Stimulated activated memory B cell treated with anti-CD40 and anti-IgM and Interleukin-4, amounts not matched to agents 10 μg/mL and 1 μg/mL and 100 μg/mL, for 72 hours (primary cell): ENCODE data around the gene TULP3.
"Not testable (repeated sequence)": the region's sequence is repeated elsewhere in the genome, so short reads cannot be mapped to it uniquely, and the experiment has no call there.

ENCODE experiments used
- ATAC-seq: fragments of 150-1000 bp; cut with Tn5 transposase; 2 replicates; pipeline ENCODE4 v1.10.0; 2021
- H3K27ac Mint-ChIP-seq: one replicate; pipeline ENCODE4 v1.8.0; 2022; ENCODE audit warnings: mild to moderate bottlenecking, mixed read lengths
- H3K27me3 Mint-ChIP-seq: one replicate; pipeline ENCODE4 v1.8.0; 2022; ENCODE audit warnings: mixed read lengths
- H3K36me3 Mint-ChIP-seq: one replicate; pipeline ENCODE4 v1.8.0; 2022; ENCODE audit warnings: mixed read lengths
- H3K4me1 Mint-ChIP-seq: one replicate; pipeline ENCODE4 v1.8.0; 2022; ENCODE audit warnings: mixed read lengths
- H3K4me3 Mint-ChIP-seq: one replicate; pipeline ENCODE4 v1.8.0; 2022; ENCODE audit warnings: mild to moderate bottlenecking, moderate library complexity, mixed read lengths
- H3K9me3 Mint-ChIP-seq: one replicate; pipeline ENCODE4 v1.8.0; 2022; ENCODE audit warnings: mixed read lengths

TULP3 gene

GRCh38 chr12:2862876-2863275 lies 27.8 kb upstream of the TULP3 start:
- no peak overlapping the region for H3K27ac Mint-ChIP-seq
- no peak overlapping the region for H3K4me3 Mint-ChIP-seq
- H3K4me1 Mint-ChIP-seq, result no peaks in the 10 kb centered on the region
- no peaks in the 10 kb centered on the region for H3K27me3 Mint-ChIP-seq
- no peaks in the 10 kb centered on the region for H3K9me3 Mint-ChIP-seq
- ATAC-seq, result no peak
- peaks cover 30% of the 10 kb centered on the region for H3K36me3 Mint-ChIP-seq

GRCh38 chr12:2863402-2863801 lies 27.3 kb upstream of the TULP3 start:
- H3K27ac Mint-ChIP-seq, ATAC-seq, H3K4me3 Mint-ChIP-seq, H3K27me3 Mint-ChIP-seq, H3K9me3 Mint-ChIP-seq, H3K4me1 Mint-ChIP-seq: not testable (repeated sequence)
- peaks cover 24% of the 10 kb centered on the region for H3K36me3 Mint-ChIP-seq

- no peak overlapping the region for H3K4me3 Mint-ChIP-seq
- peaks cover 18% of the 10 kb centered on the region for H3K36me3 Mint-ChIP-seq
- no peak for ATAC-seq
- no peak overlapping the region for H3K27ac Mint-ChIP-seq
- no peaks in the 10 kb centered on the region for H3K9me3 Mint-ChIP-seq
- H3K27me3 Mint-ChIP-seq, result no peaks in the 10 kb centered on the region
- no peaks in the 10 kb centered on the region for H3K4me1 Mint-ChIP-seq
These were observed 26.5 kb upstream of the TULP3 start for GRCh38 chr12:2864198-2864597.

GRCh38 chr12:2868986-2869632 lies 21.6 kb upstream of the TULP3 start:
- H3K27me3 Mint-ChIP-seq, ATAC-seq, H3K27ac Mint-ChIP-seq, H3K4me1 Mint-ChIP-seq, H3K36me3 Mint-ChIP-seq, H3K9me3 Mint-ChIP-seq, H3K4me3 Mint-ChIP-seq: not testable (repeated sequence)

GRCh38 chr12:2876431-2877046 lies 14.2 kb upstream of the TULP3 start:
- H3K36me3 Mint-ChIP-seq, result peaks cover 6% of the 10 kb centered on the region
- peak overlapping the region; percentile 87 for H3K27ac Mint-ChIP-seq
- peaks cover 29% of the 10 kb centered on the region for H3K4me1 Mint-ChIP-seq
- H3K9me3 Mint-ChIP-seq, result no peaks in the 10 kb centered on the region
- H3K27me3 Mint-ChIP-seq, result no peaks in the 10 kb centered on the region
- ATAC-seq, result peak; percentile 5
- peak overlapping the region; percentile 72 for H3K4me3 Mint-ChIP-seq

GRCh38 chr12:2877047-2877952 lies 13.4 kb upstream of the TULP3 start, which contains the start of the genes FOXM1 and RHNO1:
Gene FOXM1 (minus strand): TSS chr12:2877174. CDS start chr12:2874478, 2,696 bp downstream.
Gene RHNO1 (plus strand): TSS chr12:2877223. CDS start chr12:2885367, 8,144 bp downstream.
- Mint-ChIP-seq H3K36me3 (peaks cover 6% of the 10 kb centered on the region), H3K4me1 (peaks cover 29% of the 10 kb centered on the region), H3K4me3 (peak within 1 kb of the TSS; percentile 95), H3K9me3 (no peaks in the 10 kb centered on the region), H3K27me3 (no peaks in the 10 kb centered on the region), H3K27ac (peak within 1 kb of the TSS; percentile 87)
- peak; percentile 90 for ATAC-seq

GRCh38 chr12:2877953-2878732 lies 12.5 kb upstream of the TULP3 start:
- peak overlapping the region; percentile 95 for H3K4me3 Mint-ChIP-seq
- H3K36me3 Mint-ChIP-seq, result peaks cover 6% of the 10 kb centered on the region
- H3K27ac Mint-ChIP-seq, result peak overlapping the region; percentile 87
- H3K27me3 Mint-ChIP-seq, result no peaks in the 10 kb centered on the region
- peaks cover 29% of the 10 kb centered on the region for H3K4me1 Mint-ChIP-seq
- ATAC-seq, result peak; percentile 66
- no peaks in the 10 kb centered on the region for H3K9me3 Mint-ChIP-seq

GRCh38 chr12:2879853-2880252 lies 10.8 kb upstream of the TULP3 start:
- peaks cover 35% of the 10 kb centered on the region for H3K4me1 Mint-ChIP-seq
- H3K36me3 Mint-ChIP-seq, result peaks cover 11% of the 10 kb centered on the region
- H3K27me3 Mint-ChIP-seq, result no peaks in the 10 kb centered on the region
- no peaks in the 10 kb centered on the region for H3K9me3 Mint-ChIP-seq
- no peak overlapping the region for H3K4me3 Mint-ChIP-seq
- ATAC-seq, result no peak
- H3K27ac Mint-ChIP-seq, result no peak overlapping the region

GRCh38 chr12:2884810-2885209 lies 5.9 kb upstream of the TULP3 start:
- ATAC-seq, result no peak
- no peak overlapping the region for H3K4me3 Mint-ChIP-seq
- peak overlapping the region; percentile 5 for H3K27ac Mint-ChIP-seq
- H3K4me1 Mint-ChIP-seq, result peaks cover 22% of the 10 kb centered on the region
- no peaks in the 10 kb centered on the region for H3K9me3 Mint-ChIP-seq
- H3K27me3 Mint-ChIP-seq, result no peaks in the 10 kb centered on the region
- H3K36me3 Mint-ChIP-seq, result peaks cover 12% of the 10 kb centered on the region

GRCh38 chr12:2886768-2887450 lies 3.8 kb upstream of the TULP3 start:
- Mint-ChIP-seq H3K4me3 (no peak overlapping the region), H3K27ac (no peak overlapping the region), H3K36me3 (peaks cover 12% of the 10 kb centered on the region), H3K27me3 (no peaks in the 10 kb centered on the region), H3K9me3 (no peaks in the 10 kb centered on the region), H3K4me1 (peaks cover 30% of the 10 kb centered on the region)
- ATAC-seq, result no peak

GRCh38 chr12:2890001-2890387 lies 697 bp upstream of the TULP3 start:
- ATAC-seq, result no peak

GRCh38 chr12:2891240-2892053 lies 756 bp downstream of the TULP3 start:
- no peaks in the 10 kb centered on the region for H3K27me3 Mint-ChIP-seq
- peak overlapping the region; percentile 83 for H3K4me3 Mint-ChIP-seq
- no peaks in the 10 kb centered on the region for H3K9me3 Mint-ChIP-seq
- ATAC-seq, result peak; percentile 42
- H3K27ac Mint-ChIP-seq, result peak overlapping the region; percentile 84
- H3K36me3 Mint-ChIP-seq, result no peaks in the 10 kb centered on the region
- H3K4me1 Mint-ChIP-seq, result peaks cover 17% of the 10 kb centered on the region

More at GRCh38 chr12:2890001-2890387, 697 bp upstream of the TULP3 start:
- Mint-ChIP-seq H3K9me3 (no peaks in the 10 kb centered on the region), H3K27ac (peak overlapping the region; percentile 84), H3K4me1 (peaks cover 23% of the 10 kb centered on the region), H3K27me3 (no peaks in the 10 kb centered on the region), H3K4me3 (peak overlapping the region; percentile 83), H3K36me3 (peaks cover 6% of the 10 kb centered on the region)

- ATAC-seq, result no peak
- Mint-ChIP-seq H3K4me3 (no peak overlapping the region), H3K4me1 (peaks cover 17% of the 10 kb centered on the region), H3K9me3 (no peaks in the 10 kb centered on the region), H3K27me3 (no peaks in the 10 kb centered on the region), H3K36me3 (no peaks in the 10 kb centered on the region), H3K27ac (no peak overlapping the region)
These were observed 1.6 kb downstream of the TULP3 start for GRCh38 chr12:2892246-2892645.

- Mint-ChIP-seq H3K36me3 (no peaks in the 10 kb centered on the region), H3K27me3 (no peaks in the 10 kb centered on the region), H3K9me3 (no peaks in the 10 kb centered on the region), H3K4me1 (peaks cover 17% of the 10 kb centered on the region), H3K4me3 (peak overlapping the region; percentile 50), H3K27ac (no peak overlapping the region)
- ATAC-seq, result no peak
These were observed 2.3 kb downstream of the TULP3 start for GRCh38 chr12:2893007-2893406.
